ENCODE results near the gene IDUA. TPM values are rescaled to one million over a fixed set of nuclear protein-coding genes. Genes with fewer than 3 reads are reported as not detected.

The IDUA gene
- total RNA-seq, 1 donor from 2014 or later, result 14.9 TPM

- peaks cover 8% of the 10 kb centered on the region for H3K36me3 Mint-ChIP-seq (ENCODE audit: low read depth, unreplicated experiment)
- no peak overlapping the region for H3K27ac Mint-ChIP-seq (ENCODE audit: unreplicated experiment)
- no peaks in the 10 kb centered on the region for H3K9me3 Mint-ChIP-seq (ENCODE audit: unreplicated experiment)
- H3K27me3 Mint-ChIP-seq (ENCODE audit: unreplicated experiment), result peaks cover 35% of the 10 kb centered on the region
- DNase-seq (ENCODE audit: low spot score), result no peak
- no peak overlapping the region for H3K4me3 Mint-ChIP-seq (ENCODE audit: unreplicated experiment)
- no peaks in the 10 kb centered on the region for H3K4me1 Mint-ChIP-seq (ENCODE audit: unreplicated experiment)
- no peak for TF ChIP-seq CTCF (IDR thresholded peaks at IDR 0.05; ENCODE audit: unreplicated experiment)
Measured at GRCh38 chr4:1008840-1009541, 22.1 kb downstream of the IDUA start.

GRCh38 chr4:1009542-1010394, 22.9 kb downstream of the IDUA start:
- H3K36me3 Mint-ChIP-seq (ENCODE audit: low read depth, unreplicated experiment), result peaks cover 8% of the 10 kb centered on the region
- peaks cover 34% of the 10 kb centered on the region for H3K27me3 Mint-ChIP-seq (ENCODE audit: unreplicated experiment)
- H3K9me3 Mint-ChIP-seq (ENCODE audit: unreplicated experiment), result no peaks in the 10 kb centered on the region
- H3K4me1 Mint-ChIP-seq (ENCODE audit: unreplicated experiment), result no peaks in the 10 kb centered on the region
- DNase-seq (ENCODE audit: low spot score), result peak; percentile 78
- H3K4me3 Mint-ChIP-seq (ENCODE audit: unreplicated experiment), result no peak overlapping the region
- H3K27ac Mint-ChIP-seq (ENCODE audit: unreplicated experiment), result no peak overlapping the region
- peak; percentile 17 for TF ChIP-seq CTCF (IDR thresholded peaks at IDR 0.05; ENCODE audit: unreplicated experiment)

- no peaks in the 10 kb centered on the region for H3K4me1 Mint-ChIP-seq (ENCODE audit: unreplicated experiment)
- H3K27ac Mint-ChIP-seq (ENCODE audit: unreplicated experiment), result no peak overlapping the region
- no peak for TF ChIP-seq CTCF (IDR thresholded peaks at IDR 0.05; ENCODE audit: unreplicated experiment)
- DNase-seq (ENCODE audit: low spot score), result no peak
- H3K36me3 Mint-ChIP-seq (ENCODE audit: low read depth, unreplicated experiment), result peaks cover 8% of the 10 kb centered on the region
- H3K4me3 Mint-ChIP-seq (ENCODE audit: unreplicated experiment), result no peak overlapping the region
- no peaks in the 10 kb centered on the region for H3K9me3 Mint-ChIP-seq (ENCODE audit: unreplicated experiment)
- peaks cover 32% of the 10 kb centered on the region for H3K27me3 Mint-ChIP-seq (ENCODE audit: unreplicated experiment)
Measured at GRCh38 chr4:1010395-1011021, 23.7 kb downstream of the IDUA start.

GRCh38 chr4:1011022-1011665, 24.3 kb downstream of the IDUA start, which contains the start of gene FGFRL1:
FGFRL1 (plus strand) TSS chr4:1011626; CDS start chr4:1012486, 860 bp downstream.
- no peak within 1 kb of the TSS for H3K27ac Mint-ChIP-seq (ENCODE audit: unreplicated experiment)
- DNase-seq (ENCODE audit: low spot score), result peak; percentile 76
- H3K27me3 Mint-ChIP-seq (ENCODE audit: unreplicated experiment), result peaks cover 30% of the 10 kb centered on the region
- H3K36me3 Mint-ChIP-seq (ENCODE audit: low read depth, unreplicated experiment), result peaks cover 8% of the 10 kb centered on the region
- H3K4me3 Mint-ChIP-seq (ENCODE audit: unreplicated experiment), result no peak within 1 kb of the TSS
- TF ChIP-seq CTCF (IDR thresholded peaks at IDR 0.05; ENCODE audit: unreplicated experiment), result no peak
- H3K9me3 Mint-ChIP-seq (ENCODE audit: unreplicated experiment), result no peaks in the 10 kb centered on the region
- no peaks in the 10 kb centered on the region for H3K4me1 Mint-ChIP-seq (ENCODE audit: unreplicated experiment)
